Endometrium (tissue), 2 donors: ENCODE data around the gene ITGBL1.

Experiments
- FAIRE-seq: peaks from 2 replicates; lab custom pipeline; 2012; peaks lifted over from hg19 to GRCh38; lab: Jason Lieb, UNC
- donor health status: control.
- donor health status: control.

ITGBL1 gene

DNA sequence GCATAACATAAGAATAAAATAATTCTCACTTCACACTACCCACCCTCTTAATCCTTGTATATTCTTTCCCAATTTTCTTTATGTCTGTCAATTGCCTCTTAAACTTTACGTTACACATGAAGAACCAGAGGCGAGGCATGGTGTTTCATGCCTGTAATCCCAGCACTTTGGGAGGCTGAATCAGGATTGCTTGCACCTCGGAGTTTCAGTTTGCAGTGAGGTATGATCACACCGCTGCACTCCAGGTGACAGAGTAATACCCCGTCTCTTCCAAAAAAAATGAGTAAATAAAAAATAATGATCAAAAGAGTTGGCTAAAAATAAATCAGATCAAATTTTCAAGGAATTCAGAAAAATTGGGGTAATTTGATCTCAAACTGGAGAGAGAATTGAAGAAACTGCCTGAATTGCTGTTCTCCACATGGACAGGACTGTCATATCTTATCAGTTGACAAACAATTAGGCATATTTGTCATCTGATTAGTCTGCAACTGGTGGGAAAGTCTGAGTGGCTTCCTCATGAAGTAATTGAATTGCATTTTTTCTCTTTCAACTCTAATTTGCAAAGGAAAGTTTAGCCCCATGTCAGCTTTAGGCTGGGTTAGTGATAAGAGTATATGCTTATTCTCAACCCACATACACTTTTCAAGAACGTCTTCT lies 302.9 kb downstream of the ITGBL1 start:
- no peak for FAIRE-seq

DNA sequence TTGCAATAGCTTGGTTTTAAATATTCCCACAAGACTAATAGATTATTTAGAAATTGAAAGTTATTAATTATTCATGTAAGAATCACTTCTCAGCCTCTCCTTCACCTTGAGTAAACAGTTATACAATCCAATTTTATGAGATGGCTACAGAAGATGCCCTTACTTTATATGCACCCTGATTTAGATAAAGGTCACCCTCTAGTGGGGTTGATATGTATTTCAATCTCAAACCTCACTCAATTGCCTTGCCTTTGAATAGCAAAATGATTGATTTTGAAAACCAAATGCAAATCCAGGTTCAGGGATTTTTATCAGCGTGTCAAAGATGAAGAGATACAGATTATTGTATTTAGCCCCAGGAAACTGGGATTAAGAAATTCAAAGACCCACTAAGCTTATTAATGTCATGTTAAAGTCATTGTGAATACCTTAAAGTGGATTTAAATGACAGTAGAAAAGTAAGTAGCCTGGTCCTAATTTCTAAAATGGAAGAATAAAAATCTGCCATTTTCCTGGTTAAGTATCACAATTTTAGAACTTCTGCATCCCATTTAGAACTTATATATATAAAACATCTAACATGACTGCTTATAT lies 305.1 kb downstream of the ITGBL1 start:
- FAIRE-seq: peak; percentile 77

DNA sequence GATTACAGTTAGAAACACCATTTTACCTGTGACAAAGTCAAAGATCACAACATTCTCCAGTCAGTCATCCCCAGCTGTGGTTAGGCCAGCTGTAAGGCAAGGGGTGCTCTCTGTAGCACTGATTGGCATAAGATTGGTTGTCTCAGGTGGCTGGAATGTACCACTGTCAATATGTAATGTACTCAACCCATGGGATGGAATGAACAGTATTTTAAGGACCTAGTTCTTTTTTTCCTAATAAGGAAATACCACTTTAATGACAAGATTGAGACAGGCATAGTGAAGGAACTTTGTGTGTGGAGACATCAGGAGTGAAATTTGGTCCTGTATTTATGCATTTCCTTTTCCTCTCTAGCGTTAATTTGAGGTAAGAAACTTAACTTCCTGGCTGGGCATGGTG lies 310.7 kb downstream of the ITGBL1 start:
- FAIRE-seq: no peak
